H9 (cell line): ENCODE results near the gene CLMN. TPM values are rescaled to one million over a fixed set of nuclear protein-coding genes. Genes with fewer than 3 reads are reported as not detected.

Experiments used
- DNase-seq: peaks from one replicate; pipeline ENCODE4 v3.0.0-alpha.2; 2017
- H2AFZ ChIP-seq: one replicate; pipeline ENCODE4 v1.6.1; 2013; ENCODE audit warnings: mild to moderate bottlenecking, low read length, control low read depth, moderate library complexity
- H2AK5ac ChIP-seq: 2 replicates; pipeline ENCODE4 v1.6.1; 2013; ENCODE audit warnings: low read length, control low read depth, mixed read lengths; ENCODE audit not compliant: insufficient read length
- H2BK120ac ChIP-seq: one replicate; pipeline ENCODE4 v1.6.1; 2013; ENCODE audit warnings: low read depth, mild to moderate bottlenecking, low read length, control low read depth, inconsistent platforms; ENCODE audit not compliant: poor library complexity, severe bottlenecking
- H2BK12ac ChIP-seq: 2 replicates; pipeline ENCODE4 v1.6.1; 2013; ENCODE audit warnings: low read length, control low read depth, mixed read lengths, low read depth; ENCODE audit not compliant: insufficient read length
- H2BK15ac ChIP-seq: 2 replicates; pipeline ENCODE4 v1.6.1; 2013; ENCODE audit warnings: low read depth, low read length, control low read depth
- H2BK20ac ChIP-seq: one replicate; pipeline ENCODE4 v1.6.1; 2013; ENCODE audit warnings: low read depth, mild to moderate bottlenecking, low read length, control low read depth, inconsistent platforms; ENCODE audit not compliant: poor library complexity, severe bottlenecking
- H2BK5ac ChIP-seq: 2 replicates; pipeline ENCODE4 v1.6.1; 2013; ENCODE audit warnings: low read length, control low read depth, mixed read lengths; ENCODE audit not compliant: insufficient read length
- H3K14ac ChIP-seq: 2 replicates; pipeline ENCODE4 v1.6.1; 2013; ENCODE audit warnings: low read length, control low read depth; ENCODE audit not compliant: insufficient read depth
- H3K18ac ChIP-seq: 2 replicates; pipeline ENCODE4 v1.6.1; 2013; ENCODE audit warnings: low read depth, mild to moderate bottlenecking, mixed read lengths, low read length, control low read depth; ENCODE audit not compliant: insufficient read length
- H3K23ac ChIP-seq: 2 replicates; pipeline ENCODE4 v1.6.1; 2013; ENCODE audit warnings: low read length, control low read depth, mixed read lengths, low read depth; ENCODE audit not compliant: insufficient read length
- H3K23me2 ChIP-seq: 2 replicates; pipeline ENCODE4 v1.6.1; 2013; ENCODE audit warnings: low read depth, mild to moderate bottlenecking, mixed read lengths, low read length, control low read depth; ENCODE audit not compliant: insufficient read length, poor library complexity, severe bottlenecking
- H3K27ac ChIP-seq: 2 replicates; pipeline ENCODE4 v1.5.1; 2013; ENCODE audit warnings: low read length, control low read depth, mixed read lengths, low read depth; ENCODE audit not compliant: insufficient read length
- H3K27me3 ChIP-seq: 2 replicates; pipeline ENCODE4 v1.6.1; 2013; ENCODE audit warnings: low read length, control low read depth, inconsistent platforms; ENCODE audit not compliant: insufficient read depth
- H3K4ac ChIP-seq: 2 replicates; pipeline ENCODE4 v1.6.1; 2013; ENCODE audit warnings: low read depth, mild to moderate bottlenecking, control low read depth, inconsistent platforms, low read length, moderate library complexity
- H3K4me1 ChIP-seq: 2 replicates; pipeline ENCODE4 v1.6.1; 2013; ENCODE audit warnings: low read length, control low read depth, inconsistent platforms; ENCODE audit not compliant: insufficient read depth
- H3K4me2 ChIP-seq: 2 replicates; pipeline ENCODE4 v1.6.1; 2013; ENCODE audit warnings: low read length, control low read depth, mixed read lengths; ENCODE audit not compliant: insufficient read length, insufficient read depth
- H3K56ac ChIP-seq: 2 replicates; pipeline ENCODE4 v1.6.1; 2013; ENCODE audit warnings: low read depth, mild to moderate bottlenecking, mixed read lengths, low read length, control low read depth; ENCODE audit not compliant: insufficient read length
- H3K79me1 ChIP-seq: 2 replicates; pipeline ENCODE4 v1.6.1; 2013; ENCODE audit warnings: low read depth, mild to moderate bottlenecking, moderate library complexity, low read length, control low read depth, inconsistent platforms; ENCODE audit not compliant: insufficient read depth, poor library complexity, severe bottlenecking
- H3K79me2 ChIP-seq: 2 replicates; pipeline ENCODE4 v1.6.1; 2013; ENCODE audit warnings: low read length, control low read depth, inconsistent platforms; ENCODE audit not compliant: insufficient read depth
- H3K9ac ChIP-seq: 2 replicates; pipeline ENCODE4 v1.6.1; 2013; ENCODE audit warnings: low read length, control low read depth, mixed read lengths; ENCODE audit not compliant: insufficient read length; ENCODE audit errors: extremely low read depth
- H3K9me3 ChIP-seq: one replicate; pipeline ENCODE4 v1.6.1; 2013; ENCODE audit warnings: low read depth, low read length, inconsistent platforms; ENCODE audit not compliant: control insufficient read depth
- H3T11ph ChIP-seq: one replicate; pipeline ENCODE4 v1.6.1; 2013; ENCODE audit warnings: mild to moderate bottlenecking, low read length, control low read depth, inconsistent platforms
- H4K20me1 ChIP-seq: one replicate; pipeline ENCODE4 v1.6.1; 2013; ENCODE audit not compliant: control insufficient read depth, insufficient read length, insufficient read depth
- H4K5ac ChIP-seq: 2 replicates; pipeline ENCODE4 v1.6.1; 2013; ENCODE audit warnings: low read depth, mild to moderate bottlenecking, mixed read lengths, low read length, control low read depth; ENCODE audit not compliant: insufficient read length
- H4K8ac ChIP-seq: replicated peaks from 2 replicates; pipeline ENCODE4 v1.6.1; 2013; ENCODE audit warnings: low read length, control low read depth, mixed read lengths, low read depth; ENCODE audit not compliant: insufficient read length
- H4K91ac ChIP-seq: 2 replicates; pipeline ENCODE4 v1.6.1; 2013; ENCODE audit warnings: low read depth, mild to moderate bottlenecking, moderate library complexity, mixed read lengths, low read length, control low read depth; ENCODE audit not compliant: insufficient read length
- H3K27ac Mint-ChIP-seq, 3 experiments: 2 replicates in 2 of 3; 3 replicates in 1 of 3; pipeline ENCODE4 v1.8.0; 2020 to 2021; ENCODE audit warnings: mixed read lengths in 3 of 3, mild to moderate bottlenecking in 1 of 3, moderate library complexity in 1 of 3
- H3K27me3 Mint-ChIP-seq: 2 replicates; pipeline ENCODE4 v1.8.0; 2021; ENCODE audit warnings: low read depth, mild to moderate bottlenecking, moderate library complexity, mixed read lengths
- H3K36me3 Mint-ChIP-seq, 3 experiments: 2 replicates in 2 of 3; 3 replicates in 1 of 3; pipeline ENCODE4 v1.8.0; 2020 to 2021; ENCODE audit warnings: low read depth in 3 of 3, mixed read lengths in 3 of 3; ENCODE audit not compliant: insufficient read depth in 1 of 3
- H3K4me1 Mint-ChIP-seq, 2 experiments: 2 replicates each; pipeline ENCODE4 v1.8.0; 2020; ENCODE audit warnings: mixed read lengths in 2 of 2
- H3K4me3 Mint-ChIP-seq, 2 experiments: 2 replicates in 1 of 2; 3 replicates in 1 of 2; pipeline ENCODE4 v1.8.0; 2020 to 2021; ENCODE audit warnings: mild to moderate bottlenecking in 2 of 2, mixed read lengths in 2 of 2, moderate library complexity in 1 of 2
- H3K9me3 Mint-ChIP-seq, 2 experiments: 2 replicates in 1 of 2; 3 replicates in 1 of 2; pipeline ENCODE4 v1.8.0; 2020; ENCODE audit warnings: mild to moderate bottlenecking in 2 of 2, mixed read lengths in 2 of 2, moderate library complexity in 1 of 2
- CTCF ChIP-seq: fragments of 200-600 bp; sonication (generic); conservative IDR thresholded peaks from 3 replicates; pipeline ENCODE4 v1.8.0; 2021; ENCODE audit warnings: antibody characterized with exemption, mild to moderate bottlenecking
- WGBS: extraction: QIAGEN DNeasy Blood & Tissue Kit; methylation state at CpG from one replicate; pipeline ENCODE4 v1.1.7; 2013; ENCODE audit warnings: missing lambda C conversion rate, low lambda C conversion rate, mixed read lengths; ENCODE audit not compliant: insufficient read length; ENCODE audit errors: extremely low coverage; 5-methylcytosine and 5-hydroxymethylcytosine counted together
- total RNA-seq: library from RNA; stranded (reverse); gene quantifications from 2 replicates; pipeline ENCODE4 v1.2.1, GENCODE V29; 2021

Gene CLMN
- total RNA-seq, 1 experiment from 2014 or later = 7.6 TPM

- Mint-ChIP-seq H3K9me3 (no peaks in the 10 kb centered on the region), H3K4me3 (no peak overlapping the region), H3K27me3 (no peaks in the 10 kb centered on the region; the same call in 1 of the 2 replicates), H3K4me1 (peaks cover 17 to 20% of the 10 kb centered on the region in 2 experiments), H3K36me3 (no peaks in the 10 kb centered on the region), H3K27ac (no peak overlapping the region)
- no peak overlapping the region for H2BK12ac ChIP-seq
- H3K9me3 ChIP-seq = no peaks in the 10 kb centered on the region
- H3K23ac ChIP-seq = no peak overlapping the region
- no peaks in the 10 kb centered on the region for H4K20me1 ChIP-seq
- DNase-seq = no peak
- H3K9ac ChIP-seq = no peak overlapping the region
- WGBS = no CpG with 5 or more reads among the region's 19 CpGs
- H3K14ac ChIP-seq = no peak overlapping the region
- no peak for TF ChIP-seq CTCF
- no peaks in the 10 kb centered on the region for H3K23me2 ChIP-seq
- H3K79me2 ChIP-seq = no peaks in the 10 kb centered on the region; the same call in 1 of the 2 replicates
- H4K5ac ChIP-seq = no peak overlapping the region
- no peak overlapping the region for H3K27ac ChIP-seq
- H3K56ac ChIP-seq = no peak overlapping the region
- no peaks in the 10 kb centered on the region for H3K27me3 ChIP-seq
- H3K4ac ChIP-seq = no peak overlapping the region
- H2AFZ ChIP-seq = no peak overlapping the region
- no peak overlapping the region for H3T11ph ChIP-seq
- H4K91ac ChIP-seq = no peak overlapping the region
- no peak overlapping the region for H2BK120ac ChIP-seq
- peaks cover 14% of the 10 kb centered on the region; the same call in 1 of the 2 replicates for H3K4me1 ChIP-seq
- H2AK5ac ChIP-seq = no peak overlapping the region
- H3K79me1 ChIP-seq = no peaks in the 10 kb centered on the region
- H3K4me2 ChIP-seq = no peak overlapping the region
- no peak overlapping the region for H4K8ac ChIP-seq
- H2BK5ac ChIP-seq = no peak overlapping the region
- H2BK20ac ChIP-seq = no peak overlapping the region
- no peak overlapping the region for H3K18ac ChIP-seq
- no peak overlapping the region for H2BK15ac ChIP-seq
Measured at GRCh38 chr14:95260537-95261361, 59.0 kb downstream of the CLMN start.
